Measurements from ENCODE around the gene GABPB2. TPM values are rescaled to one million over a fixed set of nuclear protein-coding genes. Genes with fewer than 3 reads are reported as not detected.

Gene GABPB2
- total RNA-seq, 1 donor from 2014 or later = 19.2 TPM

DNA sequence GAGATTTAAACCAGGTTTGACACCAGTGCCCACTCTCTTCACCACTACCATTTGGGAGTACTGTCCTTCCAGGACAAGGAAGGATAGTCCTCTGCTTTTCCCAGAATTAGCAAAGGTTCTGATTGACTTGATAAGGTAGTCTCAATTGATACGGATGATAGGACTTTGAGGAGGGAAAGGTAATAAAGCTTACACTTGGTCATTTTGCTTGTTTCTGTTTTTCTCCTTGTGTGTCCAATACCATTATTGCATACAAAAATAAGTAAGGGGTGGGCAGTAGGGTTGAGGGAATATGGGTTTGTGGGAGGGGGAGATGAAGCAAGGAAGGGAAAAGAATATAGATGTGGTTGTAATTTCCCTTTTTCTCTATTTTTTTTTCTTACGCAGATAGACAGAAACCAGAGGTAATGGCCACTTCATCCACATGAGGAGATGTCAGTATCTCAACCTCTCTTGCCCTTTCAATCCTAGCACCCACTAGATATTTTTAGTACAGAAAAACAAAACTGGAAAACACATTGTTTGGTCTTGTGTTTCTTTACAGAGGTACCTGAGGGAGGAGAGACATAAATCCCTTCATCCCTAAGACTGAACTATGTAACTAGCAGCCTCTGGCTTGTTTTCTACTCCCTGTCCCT lies 20.4 kb upstream of the GABPB2 start:
- Histone ChIP-seq H3K36me3 (peaks cover 4 to 34% of the 10 kb centered on the region in 2 donors), H3K9me3 (no peaks in the 10 kb centered on the region), H3K27ac (no peak overlapping the region), H3K4me3 (no peak overlapping the region), H3K4me1 (peaks cover 25% of the 10 kb centered on the region), H3K27me3 (no peaks in the 10 kb centered on the region)
- intact Hi-C loops (cut with DNase I) = no loop called here
- TF ChIP-seq, protein P1, sequence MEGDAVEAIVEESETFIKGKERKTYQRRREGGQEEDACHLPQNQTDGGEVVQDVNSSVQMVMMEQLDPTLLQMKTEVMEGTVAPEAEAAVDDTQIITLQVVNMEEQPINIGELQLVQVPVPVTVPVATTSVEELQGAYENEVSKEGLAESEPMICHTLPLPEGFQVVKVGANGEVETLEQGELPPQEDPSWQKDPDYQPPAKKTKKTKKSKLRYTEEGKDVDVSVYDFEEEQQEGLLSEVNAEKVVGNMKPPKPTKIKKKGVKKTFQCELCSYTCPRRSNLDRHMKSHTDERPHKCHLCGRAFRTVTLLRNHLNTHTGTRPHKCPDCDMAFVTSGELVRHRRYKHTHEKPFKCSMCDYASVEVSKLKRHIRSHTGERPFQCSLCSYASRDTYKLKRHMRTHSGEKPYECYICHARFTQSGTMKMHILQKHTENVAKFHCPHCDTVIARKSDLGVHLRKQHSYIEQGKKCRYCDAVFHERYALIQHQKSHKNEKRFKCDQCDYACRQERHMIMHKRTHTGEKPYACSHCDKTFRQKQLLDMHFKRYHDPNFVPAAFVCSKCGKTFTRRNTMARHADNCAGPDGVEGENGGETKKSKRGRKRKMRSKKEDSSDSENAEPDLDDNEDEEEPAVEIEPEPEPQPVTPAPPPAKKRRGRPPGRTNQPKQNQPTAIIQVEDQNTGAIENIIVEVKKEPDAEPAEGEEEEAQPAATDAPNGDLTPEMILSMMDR (IDR thresholded peaks at IDR 0.05) = no peak
- TF ChIP-seq POLR2AphosphoS5 (IDR thresholded peaks at IDR 0.05; ENCODE audit: insufficient read depth in 1 of 2, low read depth in 1 of 2) (no peak), POLR2A (IDR thresholded peaks at IDR 0.05) (no peak)
- no peak for DNase-seq (ENCODE audit: extremely low spot score in 2 of 2)

DNA sequence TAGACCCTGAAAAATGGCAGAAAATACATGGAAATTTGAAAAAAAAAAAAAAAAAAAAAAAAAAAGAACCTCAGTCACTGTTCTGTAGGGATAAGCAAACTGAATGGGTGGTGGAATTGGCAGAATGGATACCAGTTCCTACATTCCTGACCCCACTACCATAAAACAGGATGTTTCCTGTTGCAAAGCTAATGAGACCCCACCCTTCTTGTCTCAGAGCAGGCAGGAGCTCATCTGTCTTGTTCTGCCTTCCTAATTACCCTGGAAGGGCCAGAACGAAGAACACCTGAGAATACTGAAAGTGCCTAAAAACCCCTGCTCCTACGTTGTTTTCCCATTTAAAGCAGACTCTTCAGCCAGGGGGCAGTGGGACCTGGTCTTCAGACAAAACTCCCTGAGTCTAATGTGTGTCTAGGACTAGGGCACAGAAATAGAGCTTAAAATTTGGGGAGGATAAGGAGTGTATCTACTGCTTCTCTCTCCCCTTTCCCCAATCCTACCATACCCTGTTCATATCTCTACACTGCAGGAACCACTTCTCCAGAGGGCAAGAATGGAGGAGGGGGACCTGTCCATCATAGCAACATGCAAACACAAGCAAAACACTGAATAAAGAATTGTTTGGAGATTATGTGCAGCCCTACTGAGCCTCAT lies 19.1 kb upstream of the GABPB2 start:
- Histone ChIP-seq H3K36me3 (peaks cover 4 to 40% of the 10 kb centered on the region in 2 donors), H3K27ac (no peak overlapping the region)
- intact Hi-C loops (cut with DNase I) = no loop called here

DNA sequence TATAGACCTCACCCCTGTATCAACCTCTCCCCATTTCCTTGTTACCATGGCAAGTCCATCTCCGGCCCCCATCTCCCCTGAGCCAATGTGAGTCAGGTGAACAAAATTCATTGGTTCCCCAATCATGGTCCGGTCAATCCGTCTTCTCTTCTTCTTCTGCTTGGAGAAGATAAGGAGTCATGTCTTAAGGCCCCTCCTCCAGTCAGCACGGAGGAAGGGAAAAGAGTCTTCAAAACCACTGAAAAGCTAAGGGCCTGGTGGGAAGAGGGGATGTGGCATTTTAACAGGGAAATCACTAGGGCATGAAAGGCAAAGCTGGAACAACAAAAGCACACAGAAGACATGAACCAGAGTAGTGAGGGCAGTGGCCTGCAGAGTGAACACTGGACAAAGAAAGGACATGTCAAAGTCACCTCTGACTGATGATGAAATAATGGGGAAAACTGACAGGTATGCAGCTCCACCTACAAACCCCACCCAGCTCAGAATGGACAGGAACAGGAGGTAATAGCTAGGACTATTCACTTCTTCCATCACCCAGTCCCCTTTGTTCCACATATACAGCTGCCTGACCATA lies 15.5 kb upstream of the GABPB2 start:
- Histone ChIP-seq H3K4me1 (peaks cover 42% of the 10 kb centered on the region), H3K4me3 (no peak overlapping the region), H3K36me3 (peaks cover 4 to 40% of the 10 kb centered on the region in 2 donors), H3K27ac (peak overlapping the region; percentile 90), H3K27me3 (no peaks in the 10 kb centered on the region), H3K9me3 (no peaks in the 10 kb centered on the region)
- intact Hi-C loops (cut with DNase I) = no loop called here
- TF ChIP-seq POLR2A (IDR thresholded peaks at IDR 0.05) (no peak), POLR2AphosphoS5 (IDR thresholded peaks at IDR 0.05; ENCODE audit: insufficient read depth in 1 of 2, low read depth in 1 of 2) (no peak)
- TF ChIP-seq, protein P1 (IDR thresholded peaks at IDR 0.05) = no peak
- DNase-seq (ENCODE audit: extremely low spot score in 2 of 2) = no peak

More for the DNA sequence above, 19.1 kb upstream of the GABPB2 start:
- no peak for DNase-seq (ENCODE audit: extremely low spot score in 2 of 2)
- Histone ChIP-seq H3K9me3 (no peaks in the 10 kb centered on the region), H3K27me3 (no peaks in the 10 kb centered on the region), H3K4me1 (peaks cover 38% of the 10 kb centered on the region), H3K4me3 (no peak overlapping the region)
- TF ChIP-seq POLR2AphosphoS5 (IDR thresholded peaks at IDR 0.05; ENCODE audit: insufficient read depth in 1 of 2, low read depth in 1 of 2) (no peak), POLR2A (IDR thresholded peaks at IDR 0.05) (no peak)
- TF ChIP-seq, protein P1 (IDR thresholded peaks at IDR 0.05) = no peak

DNA sequence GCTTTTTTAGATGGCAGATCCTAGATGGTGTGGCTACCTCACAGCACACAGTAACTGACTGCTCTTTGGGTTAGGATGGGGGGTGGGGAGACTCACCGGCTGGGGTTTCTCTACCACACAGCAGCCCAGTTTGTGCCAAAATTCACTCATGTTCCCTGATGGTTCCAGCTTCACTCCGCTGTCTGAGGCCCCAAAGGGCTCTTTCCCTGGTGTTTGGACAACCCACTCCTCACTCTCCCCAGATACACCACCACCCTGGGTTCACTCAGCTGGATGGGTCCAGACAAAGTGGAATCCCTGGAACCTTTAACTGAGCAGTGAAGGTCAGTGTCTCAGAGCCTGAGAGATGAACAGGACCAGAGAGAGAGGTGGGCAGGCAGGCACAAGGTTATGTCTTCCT lies 15.0 kb upstream of the GABPB2 start:
- TF ChIP-seq, protein P1 (IDR thresholded peaks at IDR 0.05) = no peak
- TF ChIP-seq POLR2A (IDR thresholded peaks at IDR 0.05) = no peak
- no peak for TF ChIP-seq POLR2AphosphoS5 (IDR thresholded peaks at IDR 0.05; ENCODE audit: insufficient read depth in 1 of 2, low read depth in 1 of 2)
- H3K9me3 ChIP-seq = no peaks in the 10 kb centered on the region
- intact Hi-C loops (cut with DNase I) = no loop called here
- H3K4me1 ChIP-seq = peaks cover 47% of the 10 kb centered on the region
- H3K27me3 ChIP-seq = no peaks in the 10 kb centered on the region
- peak overlapping the region; percentile 90 for H3K27ac ChIP-seq
- DNase-seq (ENCODE audit: extremely low spot score in 2 of 2) = no peak
- H3K36me3 ChIP-seq = peaks cover 4 to 40% of the 10 kb centered on the region in 2 donors
- no peak overlapping the region for H3K4me3 ChIP-seq

- Histone ChIP-seq H3K4me1 (peaks cover 47% of the 10 kb centered on the region), H3K4me3 (no peak overlapping the region), H3K27me3 (no peaks in the 10 kb centered on the region), H3K36me3 (peaks cover 4 to 40% of the 10 kb centered on the region in 2 donors), H3K9me3 (no peaks in the 10 kb centered on the region), H3K27ac (peak overlapping the region; percentile 90)
- DNase-seq (ENCODE audit: extremely low spot score in 2 of 2) = no peak
- TF ChIP-seq POLR2A (IDR thresholded peaks at IDR 0.05) = no peak
- intact Hi-C loops (cut with DNase I) = no loop called here
These were observed 14.4 kb upstream of the GABPB2 start for GRCh38 chr1:151056149-151056548.

Data from vagina (tissue), 2 donors.